ENCODE measurements around the gene LY6G5B. TPM values are rescaled to one million over a fixed set of nuclear protein-coding genes. Genes with fewer than 3 reads are reported as not detected.

LY6G5B gene
- total and polyA plus RNA-seq, 2 of the 4 experiments (the other 2 are of a cell fraction), result 2.2 to 13.6 TPM

DNA sequence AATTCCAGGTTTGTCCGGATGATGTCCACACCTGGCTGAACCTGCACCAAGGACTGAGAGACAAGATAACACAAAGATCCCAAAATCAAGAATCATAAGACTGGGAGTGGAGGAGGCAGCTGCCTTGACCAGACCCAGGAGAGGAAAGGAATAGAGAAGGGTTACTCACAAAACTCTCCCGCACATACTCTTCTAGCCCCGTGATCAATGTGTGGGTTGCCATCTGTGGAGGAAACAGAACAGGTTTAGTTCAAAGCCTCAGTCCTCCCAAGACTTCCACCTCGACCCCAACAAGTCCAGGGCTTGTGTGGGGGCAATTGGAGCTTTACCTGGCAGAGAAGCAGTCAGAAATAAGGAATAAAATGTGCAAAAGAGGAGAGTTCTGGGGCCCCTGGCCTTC lies 28.4 kb upstream of the LY6G5B start:
- Histone ChIP-seq H3K23ac (ENCODE audit: low read depth, low read length) (no peak overlapping the region), H2BK120ac (ENCODE audit: low read depth, low read length) (no peak overlapping the region), H3K79me1 (ENCODE audit: low read depth in 1 of 2, low read length in 2 of 2) (peaks cover 10 to 11% of the 10 kb centered on the region in 2 experiments; a peak in 3 of 4 replicates), H3K18ac (ENCODE audit: low read depth, low read length) (no peak overlapping the region), H2AK5ac (ENCODE audit: low read depth, low read length) (no peak overlapping the region), H3K36me3 (ENCODE audit: control insufficient read depth, insufficient read depth, low read length) (peaks cover 81% of the 10 kb centered on the region), H3K4me1 (ENCODE audit: control insufficient read depth, insufficient read depth, low read length) (no peaks in the 10 kb centered on the region; the same call in 1 of the 2 replicates), H3K9me1 (ENCODE audit: insufficient read depth, low read length) (0 out of 2 replicates have a peak, but pooled peaks cover 3% of the 10 kb centered on the region), H3K27me3 (ENCODE audit: control insufficient read depth, insufficient read depth, low read length) (no peaks in the 10 kb centered on the region), H3K27ac (ENCODE audit: insufficient read depth, low read length) (no peak overlapping the region), H3K4me2 (ENCODE audit: low read depth, low read length) (no peak overlapping the region), H2BK5ac (ENCODE audit: low read depth, low read length, poor library complexity, severe bottlenecking) (no peak overlapping the region), H4K5ac (ENCODE audit: low read depth, low read length) (no peak overlapping the region), H2BK20ac (ENCODE audit: low read depth, low read length) (no peak overlapping the region), H4K8ac (ENCODE audit: low read depth in 2 of 2, low read length in 2 of 2) (no peak overlapping the region), H3K14ac (replicated peaks; ENCODE audit: low read depth, low read length) (no peak overlapping the region), H3K56ac (ENCODE audit: extremely low read depth, insufficient read depth, low read length) (no peak overlapping the region), H3K4me3 (ENCODE audit: insufficient read depth, low read depth, low read length) (no peak overlapping the region), H3K4ac (ENCODE audit: low read depth, low read length) (no peak overlapping the region), H4K91ac (ENCODE audit: insufficient read depth, low read depth, low read length) (no peak overlapping the region), H2BK15ac (ENCODE audit: low read depth, low read length) (no peak overlapping the region), H2AK9ac (replicated peaks; ENCODE audit: low read depth, low read length, poor library complexity) (no peak overlapping the region), H4K20me1 (ENCODE audit: insufficient read depth, low read length) (peaks cover 10% of the 10 kb centered on the region), H3K9me3 (ENCODE audit: control insufficient read depth, insufficient read depth, low read length) (no peaks in the 10 kb centered on the region), H3K9ac (ENCODE audit: low read depth, low read length) (no peak overlapping the region), H2AFZ (replicated peaks; ENCODE audit: low read length, poor library complexity) (no peak overlapping the region)
- ChIA-PET CTCF (no interaction called here), POLR2A (ENCODE audit: unreplicated experiment) (no interaction called here)
- no TSS peak for BruUV-seq (replicated peaks)
- no peak for ATAC-seq (ENCODE audit: low read depth)
- in situ Hi-C loops (cut with MboI; ENCODE audit: low sequenced_read_pairs) (no loop called here), intact Hi-C loops (cut with micrococcal nuclease) (no loop called here), dilution Hi-C loops (cut with HindIII; ENCODE audit: low sequenced_read_pairs, unreplicated experiment) (no loop called here)
- WGBS, 2 experiments (ENCODE audit: extremely low coverage in 2 of 2, insufficient read length in 1 of 2), result no CpG with 5 or more reads among the region's 4 CpGs
- TF ChIP-seq FOS (IDR thresholded peaks at IDR 0.05; ENCODE audit: low read depth, low read length) (no peak), NFE2L2 (IDR thresholded peaks at IDR 0.05; ENCODE audit: low read depth, low read length) (no peak)
- no peak for DNase-seq

All from IMR-90 (cell line).